Astrocyte (in vitro differentiated cells and primary cell): ENCODE data around the gene SLC36A1. TPM values are rescaled to one million over a fixed set of nuclear protein-coding genes. Genes with fewer than 3 reads are reported as not detected.

ENCODE experiments used
- DNase-seq: peaks from one replicate; pipeline ENCODE4 v3.0.0-alpha.2; 2010; ENCODE audit warnings: low read depth
- FAIRE-seq: peaks from 2 replicates; lab custom pipeline; 2011; peaks lifted over from hg19 to GRCh38; lab: Jason Lieb, UNC
- H2AFZ ChIP-seq: 2 replicates; pipeline ENCODE4 v1.6.0; 2012; ENCODE audit warnings: low read depth, low read length, inconsistent platforms
- H3K27ac ChIP-seq: 2 replicates; pipeline ENCODE4 v1.5.1; 2011; ENCODE audit warnings: low read depth, low read length, inconsistent platforms
- H3K27me3 ChIP-seq: 2 replicates; pipeline ENCODE4 v1.6.0; 2011; ENCODE audit warnings: low read length, inconsistent platforms; ENCODE audit not compliant: insufficient read depth
- H3K36me3 ChIP-seq: 2 replicates; pipeline ENCODE4 v1.5.1; 2011; ENCODE audit warnings: low read length, inconsistent platforms; ENCODE audit not compliant: insufficient read depth
- H3K4me1 ChIP-seq: 2 replicates; pipeline ENCODE4 v1.5.1; 2011; ENCODE audit warnings: low read length, inconsistent platforms; ENCODE audit not compliant: insufficient read depth
- H3K4me2 ChIP-seq: 2 replicates; pipeline ENCODE4 v1.6.0; 2012; ENCODE audit warnings: low read length, inconsistent platforms
- H3K4me3 ChIP-seq: 2 replicates; pipeline ENCODE4 v1.5.1; 2011; ENCODE audit warnings: low read depth, mild to moderate bottlenecking, low read length, inconsistent platforms; ENCODE audit not compliant: insufficient read depth
- H3K79me2 ChIP-seq: 2 replicates; pipeline ENCODE4 v1.6.0; 2012; ENCODE audit warnings: mild to moderate bottlenecking, low read length, inconsistent platforms; ENCODE audit not compliant: insufficient read depth
- H3K9ac ChIP-seq: 2 replicates; pipeline ENCODE4 v1.6.0; 2012; ENCODE audit warnings: mild to moderate bottlenecking, low read length, inconsistent platforms
- H3K9me3 ChIP-seq: 2 replicates; pipeline ENCODE4 v1.5.1; 2012; ENCODE audit warnings: low read depth, mild to moderate bottlenecking, low read length, inconsistent platforms; ENCODE audit not compliant: insufficient read depth
- H4K20me1 ChIP-seq: 2 replicates; pipeline ENCODE4 v1.6.0; 2012; ENCODE audit warnings: low read length, inconsistent platforms; ENCODE audit not compliant: insufficient read depth
- H3K27ac Mint-ChIP-seq: one replicate; pipeline ENCODE4 v1.8.0; 2021; ENCODE audit warnings: mild to moderate bottlenecking, mixed read lengths; ENCODE audit not compliant: unreplicated experiment
- H3K27me3 Mint-ChIP-seq: one replicate; pipeline ENCODE4 v1.8.0; 2021; ENCODE audit warnings: low read depth, mixed read lengths; ENCODE audit not compliant: unreplicated experiment
- H3K36me3 Mint-ChIP-seq: one replicate; pipeline ENCODE4 v1.8.0; 2021; ENCODE audit warnings: low read depth, mixed read lengths; ENCODE audit not compliant: unreplicated experiment
- H3K4me1 Mint-ChIP-seq: one replicate; pipeline ENCODE4 v1.8.0; 2021; ENCODE audit warnings: low read depth, mixed read lengths; ENCODE audit not compliant: unreplicated experiment
- H3K4me3 Mint-ChIP-seq: one replicate; pipeline ENCODE4 v1.8.0; 2021; ENCODE audit warnings: mild to moderate bottlenecking, moderate library complexity, mixed read lengths; ENCODE audit not compliant: unreplicated experiment
- H3K9me3 Mint-ChIP-seq: one replicate; pipeline ENCODE4 v1.8.0; 2021; ENCODE audit warnings: mild to moderate bottlenecking, mixed read lengths; ENCODE audit not compliant: unreplicated experiment
- EZH2 ChIP-seq: IDR thresholded peaks from 2 replicates; pipeline ENCODE4 v1.6.1; 2012; ENCODE audit warnings: mild to moderate bottlenecking, low read length, inconsistent platforms; ENCODE audit not compliant: insufficient read depth
- total RNA-seq: library from RNA; stranded (reverse); gene quantifications from 2 replicates; pipeline ENCODE4 v1.2.1, GENCODE V29; 2021
- TF ChIP-seq, protein P1 (sequence below): IDR thresholded peaks from 2 replicates; pipeline ENCODE4 v1.5.1; 2011; ENCODE audit warnings: low read depth, mild to moderate bottlenecking, inconsistent platforms, low read length, moderate library complexity; ENCODE audit not compliant: insufficient read depth

SLC36A1 gene
- total RNA-seq, 1 donor from 2014 or later: 6.4 TPM

DNA sequence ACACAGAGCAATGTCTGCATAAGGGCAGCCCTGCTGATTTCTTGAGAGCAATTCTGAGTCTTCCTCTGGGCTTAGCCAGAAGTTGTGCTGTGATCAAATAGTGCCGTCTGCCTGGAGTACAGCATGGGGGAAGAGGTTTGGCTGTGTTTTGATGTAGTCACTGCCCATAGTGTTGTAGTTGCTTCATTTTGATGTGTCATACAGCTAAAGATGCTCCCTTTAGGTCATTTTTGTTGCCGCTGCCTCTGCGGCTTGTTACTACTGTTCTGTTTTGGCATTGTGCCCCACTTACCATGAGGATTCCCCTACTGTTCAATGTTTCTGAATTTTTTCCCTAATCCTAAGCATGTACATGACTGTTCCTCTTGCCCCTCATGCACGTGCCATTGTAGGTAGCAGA is 23.0 kb downstream of the SLC36A1 start:
- no peak overlapping the region for H3K27ac Mint-ChIP-seq
- Histone ChIP-seq H3K27me3 (no peaks in the 10 kb centered on the region), H4K20me1 (no peaks in the 10 kb centered on the region), H3K9me3 (no peaks in the 10 kb centered on the region), H3K4me2 (no peak overlapping the region), H3K27ac (no peak overlapping the region), H3K9ac (no peak overlapping the region), H3K4me3 (no peak overlapping the region), H3K4me1 (no peaks in the 10 kb centered on the region), H3K79me2 (no peaks in the 10 kb centered on the region), H3K36me3 (peaks cover 14% of the 10 kb centered on the region), H2AFZ (no peak overlapping the region)
- no peaks in the 10 kb centered on the region for H3K4me1 Mint-ChIP-seq
- peaks cover 22% of the 10 kb centered on the region for H3K36me3 Mint-ChIP-seq
- TF ChIP-seq, protein P1, sequence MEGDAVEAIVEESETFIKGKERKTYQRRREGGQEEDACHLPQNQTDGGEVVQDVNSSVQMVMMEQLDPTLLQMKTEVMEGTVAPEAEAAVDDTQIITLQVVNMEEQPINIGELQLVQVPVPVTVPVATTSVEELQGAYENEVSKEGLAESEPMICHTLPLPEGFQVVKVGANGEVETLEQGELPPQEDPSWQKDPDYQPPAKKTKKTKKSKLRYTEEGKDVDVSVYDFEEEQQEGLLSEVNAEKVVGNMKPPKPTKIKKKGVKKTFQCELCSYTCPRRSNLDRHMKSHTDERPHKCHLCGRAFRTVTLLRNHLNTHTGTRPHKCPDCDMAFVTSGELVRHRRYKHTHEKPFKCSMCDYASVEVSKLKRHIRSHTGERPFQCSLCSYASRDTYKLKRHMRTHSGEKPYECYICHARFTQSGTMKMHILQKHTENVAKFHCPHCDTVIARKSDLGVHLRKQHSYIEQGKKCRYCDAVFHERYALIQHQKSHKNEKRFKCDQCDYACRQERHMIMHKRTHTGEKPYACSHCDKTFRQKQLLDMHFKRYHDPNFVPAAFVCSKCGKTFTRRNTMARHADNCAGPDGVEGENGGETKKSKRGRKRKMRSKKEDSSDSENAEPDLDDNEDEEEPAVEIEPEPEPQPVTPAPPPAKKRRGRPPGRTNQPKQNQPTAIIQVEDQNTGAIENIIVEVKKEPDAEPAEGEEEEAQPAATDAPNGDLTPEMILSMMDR: no peak
- TF ChIP-seq EZH2: no peak
- DNase-seq: no peak
- no peak overlapping the region for H3K4me3 Mint-ChIP-seq
- no peak for FAIRE-seq
- no peaks in the 10 kb centered on the region for H3K27me3 Mint-ChIP-seq
- peaks cover 2% of the 10 kb centered on the region for H3K9me3 Mint-ChIP-seq

DNA sequence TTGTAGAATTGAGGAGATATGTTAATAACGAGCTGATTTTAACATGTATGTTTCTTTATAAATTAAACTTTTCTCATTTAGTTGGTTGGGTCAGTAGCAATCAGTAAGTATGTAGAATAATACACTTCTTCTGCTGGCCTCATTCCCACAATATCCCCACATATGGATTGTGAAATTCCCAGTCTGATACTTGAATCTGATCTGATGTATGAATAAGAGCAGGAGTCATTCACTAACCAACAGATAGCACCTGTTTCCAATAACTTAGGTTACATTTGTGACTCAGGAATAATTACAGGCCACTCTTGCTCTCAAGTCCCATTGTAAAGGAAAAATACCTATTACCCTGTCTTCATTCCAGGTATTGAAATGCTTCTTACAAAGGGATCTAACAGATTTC is 23.9 kb downstream of the SLC36A1 start:
- H3K27ac Mint-ChIP-seq: no peak overlapping the region
- Histone ChIP-seq H3K9me3 (no peaks in the 10 kb centered on the region), H4K20me1 (no peaks in the 10 kb centered on the region), H3K27me3 (no peaks in the 10 kb centered on the region), H3K9ac (no peak overlapping the region), H2AFZ (no peak overlapping the region), H3K79me2 (no peaks in the 10 kb centered on the region), H3K4me2 (no peak overlapping the region), H3K4me3 (no peak overlapping the region), H3K27ac (no peak overlapping the region), H3K36me3 (peaks cover 11% of the 10 kb centered on the region), H3K4me1 (no peaks in the 10 kb centered on the region)
- no peak for TF ChIP-seq EZH2
- TF ChIP-seq, protein P1: no peak
- DNase-seq: no peak
- no peak for FAIRE-seq
- no peak overlapping the region for H3K4me3 Mint-ChIP-seq
- no peaks in the 10 kb centered on the region for H3K9me3 Mint-ChIP-seq
- no peaks in the 10 kb centered on the region for H3K27me3 Mint-ChIP-seq
- no peaks in the 10 kb centered on the region for H3K4me1 Mint-ChIP-seq
- peaks cover 19% of the 10 kb centered on the region for H3K36me3 Mint-ChIP-seq

DNA sequence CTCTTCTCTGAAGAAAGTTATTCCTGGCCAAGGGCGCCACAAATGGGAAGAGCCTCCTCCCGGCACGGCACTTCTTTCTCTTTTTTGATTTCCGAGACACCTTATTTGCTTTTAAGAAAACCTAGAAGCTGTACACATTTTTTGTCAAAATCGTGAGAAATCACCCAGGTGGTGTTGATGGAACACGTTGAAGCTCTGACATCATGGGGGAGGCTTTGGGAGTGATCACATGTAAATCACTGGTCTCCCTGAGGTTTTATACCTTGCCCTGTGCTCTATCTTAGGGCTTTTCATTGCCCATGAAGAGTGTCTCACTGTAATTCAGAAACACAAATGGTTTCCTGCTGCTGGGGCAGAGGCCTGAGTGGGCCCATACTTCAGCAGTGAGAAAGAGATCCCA is 27.4 kb downstream of the SLC36A1 start:
- Mint-ChIP-seq H3K27me3 (no peaks in the 10 kb centered on the region), H3K4me1 (peaks cover 2% of the 10 kb centered on the region), H3K36me3 (peaks cover 21% of the 10 kb centered on the region), H3K27ac (no peak overlapping the region), H3K4me3 (no peak overlapping the region), H3K9me3 (no peaks in the 10 kb centered on the region)
- peaks cover 6% of the 10 kb centered on the region for H3K36me3 ChIP-seq
- H3K27me3 ChIP-seq: no peaks in the 10 kb centered on the region
- H3K9me3 ChIP-seq: no peaks in the 10 kb centered on the region
- no peak overlapping the region for H3K9ac ChIP-seq
- H4K20me1 ChIP-seq: no peaks in the 10 kb centered on the region
- H3K79me2 ChIP-seq: no peaks in the 10 kb centered on the region
- no peaks in the 10 kb centered on the region for H3K4me1 ChIP-seq
- no peak for DNase-seq
- H3K27ac ChIP-seq: no peak overlapping the region
- H3K4me3 ChIP-seq: no peak overlapping the region
- no peak for FAIRE-seq
- TF ChIP-seq, protein P1: no peak
- TF ChIP-seq EZH2: no peak
- no peak overlapping the region for H2AFZ ChIP-seq
- H3K4me2 ChIP-seq: no peak overlapping the region
